GM12873 (cell line): ENCODE data around the gene SDHA.
A peak's percentile ranks its signal among the peaks of the same experiment; 100 is the strongest.

Experiments
- CTCF ChIP-seq: IDR thresholded peaks from 2 replicates; pipeline ENCODE4 v1.5.1; 2012; ENCODE audit warnings: low read depth, mild to moderate bottlenecking, moderate library complexity, low read length, control low read depth; ENCODE audit not compliant: insufficient read depth; ENCODE audit errors: missing control alignments

Gene SDHA

GRCh38 chr5:217494-218456 lies at the start of gene SDHA, which contains the start of gene CCDC127:
Gene SDHA (plus strand): TSS chr5:218320. CDS start chr5:218356, 36 bp downstream.
Gene CCDC127 (minus strand): TSS chr5:218153. CDS start chr5:216849, 1,304 bp downstream.
- TF ChIP-seq CTCF: peak; percentile 36

DNA sequence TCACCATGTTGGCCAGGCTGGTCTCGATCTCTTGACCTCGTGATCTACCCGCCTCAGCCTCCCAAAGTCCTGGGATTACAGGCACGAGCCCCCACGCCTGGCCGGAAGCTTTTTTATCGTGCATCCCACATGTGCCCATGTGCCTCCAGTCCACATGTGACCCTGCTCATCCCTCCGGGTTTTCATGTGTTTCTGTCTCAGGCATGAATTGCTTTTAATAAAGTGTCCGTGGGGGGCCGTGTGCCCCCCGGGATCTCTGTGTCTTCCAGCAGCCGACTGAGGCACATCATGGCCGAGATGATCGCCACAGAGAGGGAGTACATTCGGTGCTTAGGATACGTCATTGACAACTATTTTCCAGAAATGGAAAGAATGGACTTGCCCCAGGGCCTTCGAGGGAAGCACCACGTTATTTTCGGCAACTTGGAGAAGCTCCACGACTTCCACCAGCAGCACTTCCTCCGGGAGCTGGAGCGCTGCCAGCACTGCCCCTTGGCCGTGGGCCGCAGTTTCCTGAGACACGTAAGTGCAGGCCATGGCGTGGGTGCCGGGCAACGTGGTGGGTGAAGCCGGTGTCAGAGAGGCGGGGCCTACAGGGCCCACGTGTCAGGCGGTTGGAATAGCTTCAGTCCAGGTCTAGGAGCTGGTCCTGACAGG lies 48.9 kb upstream of the SDHA start:
- TF ChIP-seq CTCF: no peak

GRCh38 chr5:169728-170094 lies 48.4 kb upstream of the SDHA start:
- no peak for TF ChIP-seq CTCF

DNA sequence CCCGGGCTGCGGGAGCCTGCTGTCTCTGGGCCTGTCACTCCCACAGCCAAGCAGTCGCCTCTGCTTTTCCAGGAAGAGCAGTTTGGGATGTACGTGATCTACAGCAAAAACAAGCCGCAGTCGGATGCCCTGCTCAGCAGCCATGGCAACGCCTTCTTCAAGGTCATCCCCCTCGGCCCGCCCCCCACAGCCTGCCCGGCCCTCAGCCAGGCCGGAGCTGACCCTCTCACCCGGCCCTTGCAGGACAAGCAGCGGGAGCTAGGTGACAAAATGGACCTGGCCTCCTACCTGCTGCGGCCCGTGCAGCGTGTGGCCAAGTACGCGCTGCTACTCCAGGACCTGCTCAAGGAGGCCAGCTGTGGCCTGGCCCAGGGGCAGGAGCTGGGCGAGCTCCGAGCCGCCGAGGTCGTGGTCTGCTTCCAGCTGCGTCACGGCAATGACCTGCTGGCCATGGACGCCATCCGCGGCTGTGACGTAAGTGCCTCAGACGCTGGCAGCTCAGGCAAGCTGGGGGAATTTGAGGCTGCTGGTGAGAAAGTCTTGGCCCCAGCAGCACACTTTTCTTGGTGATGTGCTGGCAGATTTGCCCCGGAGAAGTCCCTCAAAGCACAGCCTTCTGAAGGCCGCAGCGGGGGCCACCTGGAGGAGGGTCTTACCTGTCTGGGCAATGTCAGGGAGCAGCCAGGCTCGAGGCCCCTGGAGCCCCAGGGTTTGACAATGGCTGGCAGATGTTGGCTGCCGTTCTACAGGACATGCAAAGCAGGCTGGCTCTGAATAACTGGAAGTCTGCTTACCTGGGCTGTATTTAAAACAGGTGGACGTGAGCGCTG lies 46.9 kb upstream of the SDHA start:
- no peak for TF ChIP-seq CTCF

GRCh38 chr5:171801-172331 lies 46.3 kb upstream of the SDHA start:
- TF ChIP-seq CTCF: no peak

DNA sequence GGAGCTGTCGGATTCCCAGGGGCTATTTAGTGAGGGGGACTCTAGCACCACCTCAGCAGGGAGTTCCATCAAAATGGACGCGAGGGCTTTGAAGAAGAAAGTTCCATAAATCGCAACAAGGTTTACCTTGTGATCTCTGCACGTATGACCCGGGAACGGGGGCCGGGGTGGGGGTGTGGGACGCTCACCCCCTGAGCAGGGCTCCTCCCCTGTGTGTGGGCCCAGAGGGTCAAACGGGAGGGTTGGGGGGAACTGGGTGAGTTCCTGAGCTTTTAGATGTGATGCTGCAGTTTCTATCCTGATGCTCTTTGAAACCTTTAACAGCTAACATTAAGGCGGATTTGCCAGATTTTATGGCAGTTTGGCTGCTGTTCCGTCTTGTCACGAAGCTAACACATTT lies 45.7 kb upstream of the SDHA start:
- TF ChIP-seq CTCF: no peak

DNA sequence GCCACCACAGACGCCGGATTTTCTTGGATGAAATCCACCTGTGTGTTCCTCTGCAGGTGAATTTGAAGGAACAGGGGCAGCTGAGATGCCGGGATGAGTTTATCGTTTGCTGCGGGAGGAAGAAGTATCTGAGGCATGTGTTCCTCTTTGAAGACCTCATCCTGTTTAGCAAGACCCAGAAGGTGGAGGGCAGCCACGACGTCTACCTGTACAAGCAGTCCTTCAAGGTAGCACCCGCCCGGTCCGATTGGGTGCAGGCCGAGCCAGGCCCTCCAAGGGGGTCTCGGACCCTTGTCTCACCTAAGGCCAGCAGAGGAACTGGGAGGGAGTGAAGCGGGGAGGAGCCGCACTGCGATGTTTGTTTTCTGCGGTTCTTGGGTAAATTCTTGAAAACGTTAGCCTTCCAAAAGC lies 45.3 kb upstream of the SDHA start:
- no peak for TF ChIP-seq CTCF
